COLO829 (cell line): Measurements from ENCODE around the gene DNAH8.
A peak's percentile ranks its signal among the peaks of the same experiment; 100 is the strongest.
"Not testable (repeated sequence)": the region's sequence is repeated elsewhere in the genome, so short reads cannot be mapped to it uniquely, and the experiment has no call there.

Experiments
- DNase-seq: peaks from one replicate; pipeline ENCODE4 v3.0.0; 2012; ENCODE audit warnings: low spot score

The DNAH8 gene

GRCh38 chr6:38750968-38751615 lies 36.0 kb downstream of the DNAH8 start:
- DNase-seq = no peak

- DNase-seq = no peak
Measured at GRCh38 chr6:38753707-38754106, 38.6 kb downstream of the DNAH8 start.

- no peak for DNase-seq
Measured at GRCh38 chr6:38755207-38755606, 40.1 kb downstream of the DNAH8 start.

GRCh38 chr6:38755874-38756273 lies 40.8 kb downstream of the DNAH8 start:
- no peak for DNase-seq

- no peak for DNase-seq
Measured at GRCh38 chr6:38760097-38760496, 45.0 kb downstream of the DNAH8 start.

GRCh38 chr6:38762848-38763247 lies 47.7 kb downstream of the DNAH8 start:
- peak; percentile 11 for DNase-seq

GRCh38 chr6:38767560-38767959 lies 52.4 kb downstream of the DNAH8 start:
- no peak for DNase-seq

GRCh38 chr6:38773338-38773737 lies 58.2 kb downstream of the DNAH8 start:
- no peak for DNase-seq

- DNase-seq = no peak
Measured at GRCh38 chr6:38774929-38775707, 60.0 kb downstream of the DNAH8 start.

GRCh38 chr6:38775870-38776269 lies 60.8 kb downstream of the DNAH8 start:
- DNase-seq = no peak

GRCh38 chr6:38776515-38776914 lies 61.4 kb downstream of the DNAH8 start:
- peak; percentile 15 for DNase-seq

GRCh38 chr6:38779310-38780062 lies 64.4 kb downstream of the DNAH8 start:
- no peak for DNase-seq

GRCh38 chr6:38782616-38783015 lies 67.5 kb downstream of the DNAH8 start:
- no peak for DNase-seq

- no peak for DNase-seq
Measured at GRCh38 chr6:38783443-38784228, 68.5 kb downstream of the DNAH8 start.

- DNase-seq = no peak
Measured at GRCh38 chr6:38784506-38785235, 69.6 kb downstream of the DNAH8 start.

- DNase-seq = no peak
Measured at GRCh38 chr6:38786486-38786885, 71.4 kb downstream of the DNAH8 start.

GRCh38 chr6:38789256-38789655 lies 74.1 kb downstream of the DNAH8 start:
- DNase-seq = no peak

- DNase-seq = no peak
Measured at GRCh38 chr6:38792356-38792755, 77.2 kb downstream of the DNAH8 start.

- DNase-seq = no peak
Measured at GRCh38 chr6:38794682-38795081, 79.6 kb downstream of the DNAH8 start.

GRCh38 chr6:38796006-38796405 lies 80.9 kb downstream of the DNAH8 start:
- no peak for DNase-seq

GRCh38 chr6:38796437-38796836 lies 81.3 kb downstream of the DNAH8 start:
- not testable (repeated sequence) for DNase-seq
